Trophoblast cell (in vitro differentiated cells and primary cell): ENCODE results near the gene CADM1.

Experiments
- DNase-seq, 2 donors: peaks; one replicate each; pipeline ENCODE4 v3.0.0-alpha.2; 2016
- H2AFZ ChIP-seq: 2 replicates; pipeline ENCODE4 v1.6.1; 2013; ENCODE audit warnings: low read length, moderate library complexity, mild to moderate bottlenecking; ENCODE audit not compliant: insufficient read depth, poor library complexity
- H2AK5ac ChIP-seq: 2 replicates; pipeline ENCODE4 v1.6.1; 2013; ENCODE audit warnings: mild to moderate bottlenecking, low read length
- H2BK120ac ChIP-seq: 2 replicates; pipeline ENCODE4 v1.6.1; 2013; ENCODE audit warnings: low read length, mild to moderate bottlenecking, moderate library complexity; ENCODE audit not compliant: insufficient read depth, poor library complexity
- H2BK12ac ChIP-seq: 2 replicates; pipeline ENCODE4 v1.6.1; 2013; ENCODE audit warnings: mild to moderate bottlenecking, low read length, moderate library complexity
- H2BK5ac ChIP-seq: 2 replicates; pipeline ENCODE4 v1.6.1; 2013; ENCODE audit warnings: low read length, low read depth, moderate library complexity, mild to moderate bottlenecking; ENCODE audit not compliant: poor library complexity
- H3K14ac ChIP-seq: 2 replicates; pipeline ENCODE4 v1.6.1; 2013; ENCODE audit warnings: mild to moderate bottlenecking, low read length
- H3K18ac ChIP-seq: 2 replicates; pipeline ENCODE4 v1.6.1; 2013; ENCODE audit warnings: mild to moderate bottlenecking, low read length
- H3K23ac ChIP-seq: 2 replicates; pipeline ENCODE4 v1.6.1; 2013; ENCODE audit warnings: low read length
- H3K27ac ChIP-seq: 2 replicates; pipeline ENCODE4 v1.5.1; 2013; ENCODE audit warnings: low read depth, mild to moderate bottlenecking, inconsistent platforms, low read length, moderate library complexity
- H3K27me3 ChIP-seq: 2 replicates; pipeline ENCODE4 v1.6.1; 2013; ENCODE audit warnings: inconsistent platforms, mild to moderate bottlenecking, low read length, moderate library complexity; ENCODE audit not compliant: insufficient read depth
- H3K36me3 ChIP-seq, 2 experiments: 1 replicate in 1 of 2; 2 replicates in 1 of 2; pipeline ENCODE4 v1.6.1; 2013; ENCODE audit warnings: low read length in 2 of 2, mild to moderate bottlenecking in 2 of 2, moderate library complexity in 1 of 2; ENCODE audit not compliant: insufficient read depth in 2 of 2, control insufficient read depth in 1 of 2
- H3K4ac ChIP-seq: 2 replicates; pipeline ENCODE4 v1.6.1; 2013; ENCODE audit warnings: low read depth, mild to moderate bottlenecking, low read length, moderate library complexity
- H3K4me1 ChIP-seq, 2 experiments: 1 replicate in 1 of 2; 2 replicates in 1 of 2; pipeline ENCODE4 v1.6.1; 2013; ENCODE audit warnings: low read length in 2 of 2, mild to moderate bottlenecking in 2 of 2, moderate library complexity in 1 of 2; ENCODE audit not compliant: insufficient read depth in 2 of 2, control insufficient read depth in 1 of 2
- H3K4me2 ChIP-seq: 2 replicates; pipeline ENCODE4 v1.6.1; 2013; ENCODE audit warnings: inconsistent platforms, mild to moderate bottlenecking, low read length, moderate library complexity
- H3K4me3 ChIP-seq: 2 replicates; pipeline ENCODE4 v1.5.1; 2013; ENCODE audit warnings: mild to moderate bottlenecking, low read depth, low read length, inconsistent platforms
- H3K79me1 ChIP-seq: one replicate; pipeline ENCODE4 v1.6.1; 2013; ENCODE audit warnings: low read length
- H3K79me2 ChIP-seq: 2 replicates; pipeline ENCODE4 v1.6.1; 2013; ENCODE audit warnings: low read length, mild to moderate bottlenecking; ENCODE audit not compliant: control insufficient read depth, insufficient read depth, poor library complexity
- H3K9ac ChIP-seq: 2 replicates; pipeline ENCODE4 v1.6.1; 2013; ENCODE audit warnings: mild to moderate bottlenecking, low read length
- H3K9me3 ChIP-seq: 2 replicates; pipeline ENCODE4 v1.6.1; 2013; ENCODE audit warnings: low read depth, mild to moderate bottlenecking, control low read depth, inconsistent platforms, low read length; ENCODE audit not compliant: insufficient read depth
- H4K12ac ChIP-seq: 2 replicates; pipeline ENCODE4 v1.6.1; 2013; ENCODE audit warnings: low read depth, mild to moderate bottlenecking, low read length, moderate library complexity
- H4K8ac ChIP-seq: 2 replicates; pipeline ENCODE4 v1.6.1; 2013; ENCODE audit warnings: low read depth, mild to moderate bottlenecking, low read length, moderate library complexity
- H4K91ac ChIP-seq: one replicate; pipeline ENCODE4 v1.6.1; 2013; ENCODE audit warnings: low read depth, mild to moderate bottlenecking, low read length, moderate library complexity
- WGBS: extraction: QIAGEN DNeasy Blood & Tissue Kit; methylation state at CpG from one replicate; pipeline ENCODE4 v1.1.7; 2013; ENCODE audit warnings: missing lambda C conversion rate; ENCODE audit not compliant: insufficient read length, insufficient coverage; ENCODE audit errors: extremely low coverage; 5-methylcytosine and 5-hydroxymethylcytosine counted together

The CADM1 gene

GRCh38 chr11:115333949-115334348 is 170.3 kb downstream of the CADM1 start:
- Histone ChIP-seq H3K4me1 (peaks cover 4 to 5% of the 10 kb centered on the region in 2 experiments), H3K79me1 (no peaks in the 10 kb centered on the region), H3K79me2 (no peaks in the 10 kb centered on the region), H3K9ac (no peak overlapping the region), H3K23ac (no peak overlapping the region), H3K27me3 (no peaks in the 10 kb centered on the region), H2AFZ (no peak overlapping the region), H2BK5ac (no peak overlapping the region), H3K4me3 (no peak overlapping the region), H3K9me3 (no peaks in the 10 kb centered on the region), H2BK120ac (no peak overlapping the region), H4K12ac (no peak overlapping the region), H4K8ac (no peak overlapping the region), H4K91ac (no peak overlapping the region), H3K36me3 (no peaks in the 10 kb centered on the region), H2AK5ac (no peak overlapping the region), H3K27ac (no peak overlapping the region), H2BK12ac (no peak overlapping the region), H3K18ac (no peak overlapping the region), H3K4me2 (no peak overlapping the region), H3K4ac (no peak overlapping the region), H3K14ac (no peak overlapping the region)
- WGBS, result no CpG with 5 or more reads among the region's 1 CpG
- no peak for DNase-seq

DNA sequence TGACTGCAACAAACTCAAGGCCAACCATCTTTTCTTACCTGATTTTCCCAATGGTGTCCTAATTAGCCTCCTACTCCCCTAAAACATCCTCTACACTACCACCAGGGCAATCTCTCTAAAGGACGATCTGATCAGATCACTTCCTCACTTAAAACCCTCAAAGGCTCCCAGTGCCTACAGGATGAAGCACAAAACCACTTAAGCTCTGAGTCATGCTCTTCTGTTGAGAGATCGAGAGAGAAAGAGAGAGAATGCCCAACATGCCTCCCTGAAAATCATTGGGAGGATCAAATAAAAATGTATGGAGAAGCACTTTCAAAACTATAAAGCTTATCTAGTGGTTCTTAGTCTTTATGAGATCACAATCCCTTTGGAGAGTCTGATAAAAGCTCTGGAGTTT is 171.1 kb downstream of the CADM1 start:
- H3K4ac ChIP-seq, result no peak overlapping the region
- H4K91ac ChIP-seq, result no peak overlapping the region
- no peaks in the 10 kb centered on the region for H3K9me3 ChIP-seq
- no CpG with 5 or more reads among the region's 2 CpGs for WGBS
- H4K8ac ChIP-seq, result no peak overlapping the region
- no peak overlapping the region for H3K27ac ChIP-seq
- H3K14ac ChIP-seq, result no peak overlapping the region
- no peaks in the 10 kb centered on the region for H3K36me3 ChIP-seq
- H3K4me1 ChIP-seq, result peaks cover 4 to 5% of the 10 kb centered on the region in 2 experiments
- no peak for DNase-seq
- H2BK5ac ChIP-seq, result no peak overlapping the region
- H2AFZ ChIP-seq, result no peak overlapping the region
- H3K9ac ChIP-seq, result no peak overlapping the region
- no peak overlapping the region for H2BK120ac ChIP-seq
- H2BK12ac ChIP-seq, result no peak overlapping the region
- H3K18ac ChIP-seq, result no peak overlapping the region
- H3K79me1 ChIP-seq, result no peaks in the 10 kb centered on the region
- H3K79me2 ChIP-seq, result no peaks in the 10 kb centered on the region
- no peak overlapping the region for H3K4me2 ChIP-seq
- no peak overlapping the region for H3K4me3 ChIP-seq
- no peak overlapping the region for H4K12ac ChIP-seq
- no peaks in the 10 kb centered on the region for H3K27me3 ChIP-seq
- no peak overlapping the region for H2AK5ac ChIP-seq
- no peak overlapping the region for H3K23ac ChIP-seq

GRCh38 chr11:115330684-115331482 is 173.3 kb downstream of the CADM1 start:
- Histone ChIP-seq H2AFZ (no peak overlapping the region), H4K91ac (no peak overlapping the region), H2BK12ac (no peak overlapping the region), H2BK120ac (no peak overlapping the region), H4K8ac (no peak overlapping the region), H3K27ac (no peak overlapping the region), H3K79me1 (no peaks in the 10 kb centered on the region), H4K12ac (no peak overlapping the region), H3K4ac (no peak overlapping the region), H3K14ac (no peak overlapping the region), H2BK5ac (no peak overlapping the region), H2AK5ac (no peak overlapping the region), H3K79me2 (no peaks in the 10 kb centered on the region), H3K36me3 (no peaks in the 10 kb centered on the region), H3K23ac (no peak overlapping the region), H3K9ac (no peak overlapping the region), H3K4me3 (no peak overlapping the region), H3K18ac (no peak overlapping the region), H3K4me2 (no peak overlapping the region), H3K4me1 (peaks cover 4 to 5% of the 10 kb centered on the region in 2 experiments), H3K9me3 (no peaks in the 10 kb centered on the region), H3K27me3 (no peaks in the 10 kb centered on the region)
- WGBS, result no CpG with 5 or more reads among the region's 3 CpGs
- no peak for DNase-seq

GRCh38 chr11:115326526-115326925 is 177.7 kb downstream of the CADM1 start:
- Histone ChIP-seq H3K79me2 (no peaks in the 10 kb centered on the region), H2AFZ (no peak overlapping the region), H3K27me3 (no peaks in the 10 kb centered on the region), H3K9me3 (no peaks in the 10 kb centered on the region), H3K14ac (no peak overlapping the region), H3K4me1 (peaks cover 4 to 5% of the 10 kb centered on the region in 2 experiments), H3K36me3 (no peaks in the 10 kb centered on the region), H3K23ac (no peak overlapping the region), H2BK120ac (no peak overlapping the region), H3K79me1 (no peaks in the 10 kb centered on the region), H3K18ac (no peak overlapping the region), H4K12ac (no peak overlapping the region), H2AK5ac (no peak overlapping the region), H3K4me3 (no peak overlapping the region), H3K4ac (no peak overlapping the region), H3K27ac (no peak overlapping the region), H4K8ac (no peak overlapping the region), H2BK12ac (no peak overlapping the region), H2BK5ac (no peak overlapping the region), H4K91ac (no peak overlapping the region), H3K9ac (no peak overlapping the region), H3K4me2 (no peak overlapping the region)
- no peak for DNase-seq
- no CpG with 5 or more reads among the region's 2 CpGs for WGBS
